ENCODE data around the gene DXO.

DXO gene

DNA sequence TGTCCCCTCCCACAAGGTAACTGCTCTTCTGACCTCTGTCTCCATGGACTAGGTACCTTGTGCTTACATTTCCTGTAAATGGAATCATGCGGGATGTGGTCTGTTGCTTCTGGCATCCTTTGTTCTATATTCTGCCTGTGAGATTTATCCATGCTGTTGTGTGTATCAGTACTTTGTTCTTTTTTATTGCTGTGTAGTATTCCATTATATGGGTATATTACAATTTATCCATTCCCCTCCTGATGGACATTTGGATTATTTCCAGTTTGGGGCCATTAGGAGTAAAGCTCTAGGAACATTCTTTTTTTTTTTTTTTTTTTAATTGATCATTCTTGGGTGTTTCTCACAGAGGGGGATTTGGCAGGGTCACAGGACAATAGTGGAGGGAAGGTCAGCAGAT lies 41.0 kb downstream of the DXO start:
- DNase-seq (ENCODE audit: low read depth), result no peak

DNA sequence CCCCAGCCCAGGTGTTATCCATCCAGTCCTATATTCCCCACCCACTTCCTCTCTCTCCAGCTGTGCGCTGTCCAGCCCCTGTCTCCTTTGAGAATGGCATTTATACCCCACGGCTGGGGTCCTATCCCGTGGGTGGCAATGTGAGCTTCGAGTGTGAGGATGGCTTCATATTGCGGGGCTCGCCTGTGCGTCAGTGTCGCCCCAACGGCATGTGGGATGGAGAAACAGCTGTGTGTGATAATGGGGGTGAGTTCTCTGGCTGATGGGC lies 43.3 kb downstream of the DXO start:
- DNase-seq (ENCODE audit: low read depth), result no peak

DNA sequence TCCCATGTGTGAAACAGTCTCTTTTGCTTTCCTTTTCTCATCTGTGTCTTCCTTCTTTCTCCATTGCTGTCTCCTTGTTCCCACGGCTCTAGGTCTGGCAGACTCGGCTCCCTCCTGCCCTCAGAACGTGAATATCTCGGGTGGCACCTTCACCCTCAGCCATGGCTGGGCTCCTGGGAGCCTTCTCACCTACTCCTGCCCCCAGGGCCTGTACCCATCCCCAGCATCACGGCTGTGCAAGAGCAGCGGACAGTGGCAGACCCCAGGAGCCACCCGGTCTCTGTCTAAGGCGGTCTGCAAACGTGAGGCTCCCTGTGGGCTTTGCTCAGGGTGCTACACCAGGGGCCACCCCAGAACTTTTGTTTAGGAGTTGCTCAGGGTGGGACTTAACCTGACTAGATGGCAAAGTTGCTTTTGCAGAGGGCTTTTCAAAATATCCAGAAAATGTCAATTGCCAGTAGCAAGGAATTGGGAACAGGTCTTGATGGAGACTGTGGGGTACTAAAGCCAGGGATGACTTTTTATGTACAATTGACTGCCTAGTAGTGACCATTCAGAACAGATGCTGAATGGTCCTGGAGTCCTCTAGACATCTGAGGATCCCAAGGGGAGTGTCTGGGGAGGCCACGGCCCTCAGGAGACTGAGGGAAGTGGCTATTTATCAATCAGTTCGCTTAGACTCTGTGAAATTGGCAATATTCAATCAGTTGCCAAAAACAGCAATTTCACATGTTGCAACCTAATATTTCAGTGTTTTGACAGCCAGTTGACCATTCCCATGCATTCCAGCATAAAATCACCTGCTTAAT lies 43.9 kb downstream of the DXO start:
- no peak for DNase-seq (ENCODE audit: low read depth)

DNA sequence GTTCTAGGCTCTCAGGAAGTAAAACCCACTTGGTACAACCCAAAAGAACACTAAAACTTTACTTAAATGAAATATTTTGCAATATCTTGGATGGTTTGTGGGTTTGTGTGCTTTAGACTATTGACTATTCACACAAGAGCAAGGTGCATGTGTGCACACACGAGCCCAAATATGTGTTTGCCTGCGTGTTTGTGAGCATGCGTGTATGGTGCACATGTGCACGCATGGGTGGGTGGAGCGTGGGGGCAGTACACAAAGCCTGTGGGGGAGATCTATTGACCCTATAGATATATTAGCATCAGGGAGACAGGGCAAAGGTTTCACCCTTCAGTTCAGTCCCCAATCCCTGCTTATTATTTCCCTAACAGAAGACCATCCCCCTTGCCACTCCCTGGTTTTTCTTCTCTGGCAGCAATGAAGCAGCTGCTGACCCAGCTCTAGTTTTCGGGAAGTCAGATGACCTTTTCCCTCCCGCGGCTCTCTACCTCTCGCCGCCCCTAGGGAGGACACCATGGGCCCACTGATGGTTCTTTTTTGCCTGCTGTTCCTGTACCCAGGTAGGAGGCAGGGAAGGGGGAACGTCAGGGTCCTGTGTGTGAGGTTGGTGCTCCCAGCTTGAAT lies 44.6 kb downstream of the DXO start, which contains the start of gene C2:
TSS of gene C2 (plus strand) at position 476 of the 621 bp plus-strand sequence. CDS start at position 512, 36 bp downstream.
- no peak for DNase-seq (ENCODE audit: low read depth)

DNA sequence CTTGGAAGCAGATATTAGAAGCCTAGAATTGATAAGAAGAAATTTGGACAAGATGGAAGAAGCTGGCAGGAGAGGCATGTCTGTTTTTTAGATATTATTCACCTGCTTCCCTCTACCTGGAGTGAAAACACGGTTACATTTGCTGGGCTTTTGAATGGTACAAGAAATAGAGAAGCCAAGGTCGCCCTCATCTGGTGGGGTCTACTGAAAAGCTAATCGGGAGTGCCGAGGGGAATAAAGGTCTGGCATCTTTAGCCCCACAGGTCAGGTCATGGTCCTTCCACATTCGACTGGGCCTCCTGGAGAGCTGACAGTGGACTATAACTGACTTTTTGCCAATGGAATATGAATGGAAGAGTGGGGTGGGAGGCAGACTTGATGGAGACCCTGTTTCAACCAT lies 49.0 kb downstream of the DXO start:
- no peak for DNase-seq (ENCODE audit: low read depth)

DNA sequence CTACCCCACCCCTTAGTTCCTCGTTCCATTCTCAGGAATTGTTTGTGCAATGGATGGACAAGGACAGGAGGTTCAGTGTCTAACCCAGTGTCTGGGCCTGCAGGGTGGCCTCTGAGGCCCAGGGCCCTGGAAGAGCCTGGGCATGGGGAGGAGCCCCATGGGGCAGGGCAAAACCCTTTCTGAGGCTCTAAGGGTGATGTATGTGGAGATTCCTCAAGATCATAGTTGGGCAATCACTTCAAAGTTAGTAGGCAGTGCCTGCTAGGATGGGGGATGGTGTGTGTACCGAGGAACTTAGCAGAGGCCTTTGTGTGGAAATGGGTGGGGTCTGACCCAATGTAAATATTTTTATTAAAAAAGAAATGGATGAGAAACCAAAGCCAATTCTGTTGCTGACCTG lies 51.1 kb downstream of the DXO start:
- no peak for DNase-seq (ENCODE audit: low read depth)
